ENCODE results near the gene CFP.

DNA sequence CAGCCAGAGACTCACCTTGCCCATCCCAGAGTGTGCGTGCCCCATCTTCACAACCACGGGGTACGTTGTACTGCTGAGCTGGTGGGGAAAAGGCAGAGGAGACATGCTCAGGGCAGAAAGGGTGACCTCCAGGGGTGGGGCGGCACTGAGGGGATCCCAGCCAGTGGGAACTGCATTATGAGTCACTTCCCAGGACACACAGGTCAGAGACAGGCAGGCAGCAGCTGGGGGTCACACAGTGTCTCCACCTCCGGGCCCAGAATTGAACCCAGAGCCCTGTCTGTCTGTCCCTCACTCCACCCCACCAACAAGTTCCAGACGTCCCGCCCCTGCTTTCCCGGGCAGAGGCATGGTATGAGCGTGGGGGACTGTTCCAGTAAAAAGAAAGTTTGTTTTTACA, 52.3 kb downstream of the CFP start:
- TF ChIP-seq, protein P1, sequence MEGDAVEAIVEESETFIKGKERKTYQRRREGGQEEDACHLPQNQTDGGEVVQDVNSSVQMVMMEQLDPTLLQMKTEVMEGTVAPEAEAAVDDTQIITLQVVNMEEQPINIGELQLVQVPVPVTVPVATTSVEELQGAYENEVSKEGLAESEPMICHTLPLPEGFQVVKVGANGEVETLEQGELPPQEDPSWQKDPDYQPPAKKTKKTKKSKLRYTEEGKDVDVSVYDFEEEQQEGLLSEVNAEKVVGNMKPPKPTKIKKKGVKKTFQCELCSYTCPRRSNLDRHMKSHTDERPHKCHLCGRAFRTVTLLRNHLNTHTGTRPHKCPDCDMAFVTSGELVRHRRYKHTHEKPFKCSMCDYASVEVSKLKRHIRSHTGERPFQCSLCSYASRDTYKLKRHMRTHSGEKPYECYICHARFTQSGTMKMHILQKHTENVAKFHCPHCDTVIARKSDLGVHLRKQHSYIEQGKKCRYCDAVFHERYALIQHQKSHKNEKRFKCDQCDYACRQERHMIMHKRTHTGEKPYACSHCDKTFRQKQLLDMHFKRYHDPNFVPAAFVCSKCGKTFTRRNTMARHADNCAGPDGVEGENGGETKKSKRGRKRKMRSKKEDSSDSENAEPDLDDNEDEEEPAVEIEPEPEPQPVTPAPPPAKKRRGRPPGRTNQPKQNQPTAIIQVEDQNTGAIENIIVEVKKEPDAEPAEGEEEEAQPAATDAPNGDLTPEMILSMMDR (IDR thresholded peaks at IDR 0.05; ENCODE audit: borderline replicate concordance, extremely low read depth, low read length, poor library complexity, severe bottlenecking), result no peak
- TF ChIP-seq EZH2 (IDR thresholded peaks at IDR 0.05; ENCODE audit: borderline replicate concordance, low read depth, low read length, severe bottlenecking), result no peak
